ENCODE data around the gene TICAM2. TPM values are rescaled to one million over a fixed set of nuclear protein-coding genes. Genes with fewer than 3 reads are reported as not detected.

Gene TICAM2
- polyA plus RNA-seq, 3 donors from 2014 or later: 0.78 TPM; not detected in 2

- H3K4me1 Mint-ChIP-seq: no peaks in the 10 kb centered on the region
- H3K4me3 Mint-ChIP-seq: no peak overlapping the region
- peaks cover 0 to 2% (median 0%) of the 10 kb centered on the region in 3 donors for H3K36me3 Mint-ChIP-seq
- DNase-seq: no peak
- H3K27ac Mint-ChIP-seq: no peak overlapping the region
- peaks cover 0 to 5% (median 0%) of the 10 kb centered on the region in 3 donors for H3K27me3 Mint-ChIP-seq (ENCODE audit: low read depth in 3 of 3)
- H3K9me3 Mint-ChIP-seq: no peaks in the 10 kb centered on the region
These were observed 26.9 kb downstream of the TICAM2 start for GRCh38 chr5:115575167-115576070.

DNA sequence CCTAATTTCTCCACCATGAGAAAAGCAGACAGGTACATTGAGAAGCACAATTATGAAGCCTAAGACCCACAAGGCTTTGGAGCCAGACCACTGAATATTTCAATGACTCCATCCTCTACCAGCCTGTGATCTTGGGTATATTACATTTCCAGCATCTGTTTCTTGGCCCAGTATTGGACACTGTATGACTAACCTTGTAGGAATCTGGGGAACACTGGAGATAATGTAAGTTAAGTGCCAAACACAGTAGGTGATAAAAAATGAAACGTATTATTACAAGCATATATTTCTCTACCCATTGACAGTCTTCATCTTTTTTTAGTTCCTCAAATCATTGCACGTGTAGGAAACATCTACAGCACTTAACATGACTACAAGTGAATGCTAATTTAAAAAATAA, 29.1 kb downstream of the TICAM2 start:
- no peak for DNase-seq
- no peaks in the 10 kb centered on the region for H3K4me1 Mint-ChIP-seq
- H3K27me3 Mint-ChIP-seq (ENCODE audit: low read depth in 3 of 3): peaks cover 0 to 5% (median 0%) of the 10 kb centered on the region in 3 donors
- no peak overlapping the region for H3K27ac Mint-ChIP-seq
- H3K36me3 Mint-ChIP-seq: no peaks in the 10 kb centered on the region
- H3K4me3 Mint-ChIP-seq: no peak overlapping the region
- no peaks in the 10 kb centered on the region for H3K9me3 Mint-ChIP-seq

GRCh38 chr5:115571441-115571878, 30.8 kb downstream of the TICAM2 start:
- Mint-ChIP-seq H3K36me3 (no peaks in the 10 kb centered on the region), H3K4me1 (no peaks in the 10 kb centered on the region), H3K4me3 (no peak overlapping the region), H3K27me3 (ENCODE audit: low read depth in 3 of 3) (peaks cover 0 to 2% (median 0%) of the 10 kb centered on the region in 3 donors), H3K9me3 (no peaks in the 10 kb centered on the region), H3K27ac (peak overlapping the region in 1 of 6 donors; percentile 47)
- DNase-seq: no peak

- Mint-ChIP-seq H3K27ac (no peak overlapping the region), H3K27me3 (ENCODE audit: low read depth in 3 of 3) (peaks cover 2 to 5% (median 3%) of the 10 kb centered on the region in 3 donors), H3K36me3 (no peaks in the 10 kb centered on the region), H3K9me3 (no peaks in the 10 kb centered on the region), H3K4me1 (no peaks in the 10 kb centered on the region), H3K4me3 (no peak overlapping the region)
- no peak for DNase-seq
These were observed 33.6 kb downstream of the TICAM2 start for GRCh38 chr5:115568668-115569067.

- Mint-ChIP-seq H3K27ac (no peak overlapping the region), H3K4me1 (no peaks in the 10 kb centered on the region), H3K36me3 (no peaks in the 10 kb centered on the region), H3K27me3 (ENCODE audit: low read depth in 3 of 3) (peaks cover 3 to 15% (median 4%) of the 10 kb centered on the region in 3 donors), H3K4me3 (no peak overlapping the region), H3K9me3 (no peaks in the 10 kb centered on the region)
- DNase-seq: no peak
These were observed 37.0 kb downstream of the TICAM2 start for GRCh38 chr5:115565233-115565632.

- Mint-ChIP-seq H3K36me3 (no peaks in the 10 kb centered on the region), H3K4me3 (no peak overlapping the region), H3K27me3 (ENCODE audit: low read depth in 3 of 3) (peaks cover 5 to 15% (median 5%) of the 10 kb centered on the region in 3 donors), H3K9me3 (no peaks in the 10 kb centered on the region), H3K4me1 (no peaks in the 10 kb centered on the region), H3K27ac (no peak overlapping the region)
- DNase-seq: no peak
These were observed 41.1 kb downstream of the TICAM2 start for GRCh38 chr5:115561176-115561575.

- no peak for DNase-seq
- H3K27ac Mint-ChIP-seq: no peak overlapping the region
- H3K27me3 Mint-ChIP-seq (ENCODE audit: low read depth in 3 of 3): peaks cover 3 to 15% (median 5%) of the 10 kb centered on the region in 3 donors
- H3K36me3 Mint-ChIP-seq: no peaks in the 10 kb centered on the region
- H3K4me1 Mint-ChIP-seq: no peaks in the 10 kb centered on the region
- H3K9me3 Mint-ChIP-seq: no peaks in the 10 kb centered on the region
- no peak overlapping the region for H3K4me3 Mint-ChIP-seq
These were observed 42.8 kb downstream of the TICAM2 start for GRCh38 chr5:115559524-115559923.

DNA sequence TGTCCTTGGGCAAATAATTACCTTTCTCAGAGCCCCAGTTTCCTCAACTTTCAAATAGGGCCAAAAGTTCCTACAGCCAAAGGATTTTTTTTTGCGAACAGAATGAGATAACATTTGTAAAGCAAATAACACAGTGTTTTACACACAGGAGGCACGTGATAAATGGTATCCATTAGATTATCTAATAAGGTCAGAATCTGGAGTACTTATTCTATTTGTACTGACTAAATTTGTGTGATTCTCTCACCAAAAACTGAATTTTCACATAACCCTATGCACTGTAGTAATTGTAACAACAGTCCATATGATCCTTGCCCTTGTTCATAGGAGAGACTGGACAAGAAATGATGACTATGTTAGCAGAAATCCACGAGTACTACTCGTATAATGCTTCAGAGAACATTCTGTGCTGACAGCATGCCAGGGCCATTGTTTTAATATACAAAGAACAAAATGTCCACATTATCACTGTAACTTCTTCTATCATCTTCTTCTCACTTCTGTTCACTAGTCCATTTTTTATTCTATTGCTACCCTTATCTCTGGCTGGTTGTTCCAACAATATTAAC, 43.8 kb downstream of the TICAM2 start:
- Mint-ChIP-seq H3K27ac (no peak overlapping the region), H3K4me1 (no peaks in the 10 kb centered on the region)

DNA sequence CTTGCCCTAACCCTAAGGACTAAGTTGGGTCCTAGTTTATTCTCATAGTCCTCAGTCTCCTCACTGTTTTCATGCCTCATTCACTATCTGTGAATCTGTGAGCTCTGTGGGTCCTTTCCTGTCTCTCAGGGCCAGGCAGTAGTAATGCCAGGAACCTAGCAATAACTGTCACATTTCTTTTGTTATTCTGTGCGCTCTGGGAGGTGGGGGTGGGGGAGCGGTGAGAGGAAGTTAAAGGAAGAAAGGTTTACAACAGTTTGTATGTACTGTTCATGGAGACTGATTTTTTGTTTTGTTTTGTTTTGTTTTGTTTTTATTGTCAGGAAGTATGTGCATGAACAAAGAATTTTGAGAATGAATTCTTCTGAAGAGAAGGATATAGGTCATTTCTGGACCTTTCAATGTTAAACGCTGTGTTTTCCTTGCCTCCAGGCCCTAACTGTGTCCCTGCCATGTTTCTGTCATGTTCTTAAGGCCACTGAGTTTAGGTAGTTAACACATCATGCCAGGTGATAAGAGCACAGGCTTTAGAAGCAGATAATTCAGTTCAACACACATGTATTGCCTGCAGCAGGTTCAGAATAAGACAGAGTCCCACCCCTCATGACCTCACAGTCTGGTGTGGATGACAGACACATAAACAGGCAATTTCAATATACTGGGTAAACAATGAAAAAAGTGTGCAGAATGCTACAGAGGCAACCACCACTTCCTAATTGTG, 44.5 kb downstream of the TICAM2 start:
- no peak for DNase-seq
- no peaks in the 10 kb centered on the region for H3K36me3 Mint-ChIP-seq
- H3K9me3 Mint-ChIP-seq: no peaks in the 10 kb centered on the region
- H3K27me3 Mint-ChIP-seq (ENCODE audit: low read depth in 3 of 3): peaks cover 3 to 13% (median 4%) of the 10 kb centered on the region in 3 donors
- no peaks in the 10 kb centered on the region for H3K4me1 Mint-ChIP-seq
- no peak overlapping the region for H3K27ac Mint-ChIP-seq
- H3K4me3 Mint-ChIP-seq: no peak overlapping the region

More for the DNA sequence above, 43.8 kb downstream of the TICAM2 start:
- Mint-ChIP-seq H3K9me3 (no peaks in the 10 kb centered on the region), H3K27me3 (ENCODE audit: low read depth in 3 of 3) (peaks cover 3 to 18% (median 4%) of the 10 kb centered on the region in 3 donors), H3K36me3 (no peaks in the 10 kb centered on the region), H3K4me3 (no peak overlapping the region)
- no peak for DNase-seq

- Mint-ChIP-seq H3K4me3 (no peak overlapping the region), H3K9me3 (no peaks in the 10 kb centered on the region), H3K27ac (no peak overlapping the region), H3K4me1 (no peaks in the 10 kb centered on the region), H3K27me3 (ENCODE audit: low read depth in 3 of 3) (peaks cover 3 to 14% (median 9%) of the 10 kb centered on the region in 3 donors), H3K36me3 (no peaks in the 10 kb centered on the region)
- DNase-seq: no peak
These were observed 46.0 kb downstream of the TICAM2 start for GRCh38 chr5:115556276-115556675.

- no peaks in the 10 kb centered on the region for H3K9me3 Mint-ChIP-seq
- H3K36me3 Mint-ChIP-seq: no peaks in the 10 kb centered on the region
- DNase-seq: no peak
- peaks cover 2 to 9% (median 8%) of the 10 kb centered on the region in 3 donors for H3K27me3 Mint-ChIP-seq (ENCODE audit: low read depth in 3 of 3)
- no peaks in the 10 kb centered on the region for H3K4me1 Mint-ChIP-seq
- no peak overlapping the region for H3K4me3 Mint-ChIP-seq
- H3K27ac Mint-ChIP-seq: no peak overlapping the region
These were observed 47.1 kb downstream of the TICAM2 start for GRCh38 chr5:115555084-115555633.

GRCh38 chr5:115553082-115553481, 49.2 kb downstream of the TICAM2 start:
- Mint-ChIP-seq H3K27ac (no peak overlapping the region), H3K4me3 (no peak overlapping the region), H3K4me1 (no peaks in the 10 kb centered on the region), H3K27me3 (ENCODE audit: low read depth in 3 of 3) (peaks cover 3 to 9% (median 7%) of the 10 kb centered on the region in 3 donors), H3K9me3 (no peaks in the 10 kb centered on the region), H3K36me3 (no peaks in the 10 kb centered on the region)
- no peak for DNase-seq

DNA sequence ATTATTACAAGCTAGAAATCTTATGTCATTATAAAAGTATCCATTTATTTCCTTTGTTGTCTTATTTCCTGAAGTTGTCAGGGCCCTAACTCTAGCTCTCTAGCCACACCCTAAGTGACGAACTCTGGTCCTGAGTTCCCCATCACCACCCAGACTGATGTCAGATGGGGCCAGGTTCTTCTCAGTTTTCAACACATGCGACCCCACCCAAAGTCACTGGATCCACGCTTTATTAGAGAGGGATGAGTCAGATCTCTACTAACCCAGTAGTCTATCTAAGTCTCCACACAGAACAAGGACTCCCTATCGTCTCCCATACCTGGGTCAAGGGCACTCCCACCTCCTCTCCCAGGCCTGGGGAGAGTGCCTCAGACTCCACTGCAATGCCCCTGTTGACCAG, 50.9 kb downstream of the TICAM2 start:
- Mint-ChIP-seq H3K4me3 (no peak overlapping the region), H3K27ac (no peak overlapping the region)

More for the DNA sequence above, 50.9 kb downstream of the TICAM2 start:
- Mint-ChIP-seq H3K4me1 (no peaks in the 10 kb centered on the region), H3K27me3 (ENCODE audit: low read depth in 3 of 3) (peaks cover 3 to 9% (median 7%) of the 10 kb centered on the region in 3 donors), H3K36me3 (no peaks in the 10 kb centered on the region), H3K9me3 (no peaks in the 10 kb centered on the region)
- no peak for DNase-seq
